Subcutaneous abdominal adipose tissue (tissue), 5 donors: ENCODE data around the gene DHRS7B.

ENCODE experiments used
- H3K27ac ChIP-seq: one replicate; pipeline ENCODE4 v1.7.0; 2013; ENCODE audit warnings: low read depth, mild to moderate bottlenecking, inconsistent platforms, low read length, moderate library complexity
- H3K27me3 ChIP-seq, 5 donors: one replicate each; pipeline ENCODE4 v1.7.0; 2013; ENCODE audit warnings: low read length in 5 of 5, inconsistent platforms in 1 of 5; ENCODE audit not compliant: control insufficient read depth in 5 of 5, insufficient read depth in 4 of 5
- H3K36me3 ChIP-seq, 5 donors: one replicate each; pipeline ENCODE4 v1.7.0; 2013; ENCODE audit warnings: low read length in 5 of 5; ENCODE audit not compliant: control insufficient read depth in 5 of 5, insufficient read depth in 5 of 5
- H3K4me1 ChIP-seq, 5 donors: one replicate each; pipeline ENCODE4 v1.7.0; 2013; ENCODE audit warnings: low read length in 5 of 5, mild to moderate bottlenecking in 3 of 5, moderate library complexity in 1 of 5; ENCODE audit not compliant: control insufficient read depth in 5 of 5, insufficient read depth in 5 of 5
- H3K4me3 ChIP-seq, 5 donors: one replicate each; pipeline ENCODE4 v1.7.0; 2013; ENCODE audit warnings: low read length in 5 of 5, low read depth in 1 of 5
- H3K9ac ChIP-seq, 5 donors: one replicate each; pipeline ENCODE4 v1.7.0; 2013; ENCODE audit warnings: low read length in 5 of 5, mild to moderate bottlenecking in 4 of 5, moderate library complexity in 3 of 5
- H3K9me3 ChIP-seq, 5 donors: one replicate each; pipeline ENCODE4 v1.7.0; 2013; ENCODE audit warnings: low read length in 5 of 5; ENCODE audit not compliant: control insufficient read depth in 5 of 5
- donor health status: healthy.
- donor health status: healthy.
- donor health status: healthy.
- donor health status: healthy.
- donor health status: healthy.

DHRS7B gene

DNA sequence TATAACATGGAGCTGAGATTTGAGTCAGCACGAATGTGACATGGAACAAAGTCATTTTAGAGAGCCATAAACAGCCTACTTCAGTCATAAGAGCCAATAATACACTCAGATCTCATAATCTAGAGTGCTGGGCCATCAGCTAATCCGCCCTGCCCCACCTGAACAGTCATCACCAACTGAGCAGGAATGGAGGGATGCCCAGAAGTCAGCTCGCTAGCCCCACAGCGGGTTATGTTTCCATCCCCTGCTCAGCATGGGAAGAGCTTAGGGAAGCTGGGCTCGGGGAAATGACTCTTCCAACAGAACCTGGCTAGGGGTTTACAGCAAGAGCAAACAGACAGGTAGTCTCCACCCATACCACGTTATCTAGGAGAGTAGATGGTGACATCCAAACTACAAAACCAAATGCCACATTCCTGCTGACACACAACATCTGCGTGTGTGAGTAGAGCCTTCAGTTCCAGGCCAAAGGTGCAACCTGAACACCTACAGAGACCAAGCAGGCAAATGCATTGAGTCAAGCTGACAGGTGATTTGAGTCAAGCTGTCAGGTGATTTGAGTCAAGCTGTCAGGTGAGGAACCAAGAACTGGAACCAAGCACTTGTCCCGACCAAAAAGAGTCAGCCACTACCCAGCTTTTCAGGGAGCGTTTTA is 85.2 kb downstream of the DHRS7B start:
- Histone ChIP-seq H3K27ac (peak overlapping the region; percentile 94), H3K9me3 (no peaks in the 10 kb centered on the region), H3K27me3 (no peaks in the 10 kb centered on the region), H3K9ac (peak overlapping the region in 4 of 5 donors; percentile 15 to 95 (median 54)), H3K4me3 (peak overlapping the region in 4 of 5 donors; percentile 31 to 96 (median 40)), H3K36me3 (peaks cover 0 to 25% (median 13%) of the 10 kb centered on the region in 5 donors), H3K4me1 (peaks cover 21 to 73% (median 65%) of the 10 kb centered on the region in 5 donors)

DNA sequence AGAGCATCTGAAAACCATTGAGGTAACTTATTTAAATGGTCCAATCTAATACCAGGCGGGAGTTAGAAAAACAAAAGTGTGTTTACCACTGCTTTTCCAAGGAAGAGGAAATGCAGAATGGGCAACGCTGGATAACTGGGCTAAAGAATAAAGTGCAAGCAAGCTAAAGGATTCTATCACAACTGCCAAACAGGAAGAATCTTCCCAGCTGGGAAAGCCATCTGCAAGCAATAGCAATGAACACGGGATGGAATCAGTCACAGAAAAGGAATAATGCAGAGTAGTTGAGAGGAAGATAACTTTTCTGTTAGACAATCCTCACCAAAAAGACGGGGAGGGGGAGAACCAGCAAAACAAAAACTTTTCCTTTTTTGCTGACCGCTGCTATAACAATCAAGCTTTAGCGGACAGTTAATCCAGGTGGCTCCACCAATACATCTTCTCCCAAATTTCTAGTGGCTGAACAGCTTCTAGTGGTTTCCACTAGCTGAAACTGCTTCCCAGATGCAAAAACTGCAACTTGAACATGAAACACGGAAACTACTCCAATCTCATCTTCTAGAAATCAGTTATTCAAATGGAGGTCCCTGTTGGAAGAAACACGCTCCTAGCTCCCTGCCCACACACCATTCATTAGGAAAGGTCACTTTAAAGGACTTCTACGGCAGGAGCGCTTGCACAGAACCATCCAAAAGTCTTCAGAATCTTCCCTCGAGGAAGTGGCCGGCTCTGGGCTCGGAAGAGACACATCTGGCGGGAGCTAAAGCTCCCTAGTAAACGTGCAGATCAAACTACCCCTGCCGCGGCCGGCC is 86.3 kb downstream of the DHRS7B start:
- Histone ChIP-seq H3K36me3 (peaks cover 0 to 25% (median 13%) of the 10 kb centered on the region in 5 donors), H3K9me3 (no peaks in the 10 kb centered on the region), H3K4me1 (peaks cover 21 to 70% (median 65%) of the 10 kb centered on the region in 5 donors), H3K27ac (peak overlapping the region; percentile 94), H3K9ac (peak overlapping the region; percentile 53 to 97 (median 93)), H3K4me3 (peak overlapping the region; percentile 87 to 96 (median 89)), H3K27me3 (no peaks in the 10 kb centered on the region)

DNA sequence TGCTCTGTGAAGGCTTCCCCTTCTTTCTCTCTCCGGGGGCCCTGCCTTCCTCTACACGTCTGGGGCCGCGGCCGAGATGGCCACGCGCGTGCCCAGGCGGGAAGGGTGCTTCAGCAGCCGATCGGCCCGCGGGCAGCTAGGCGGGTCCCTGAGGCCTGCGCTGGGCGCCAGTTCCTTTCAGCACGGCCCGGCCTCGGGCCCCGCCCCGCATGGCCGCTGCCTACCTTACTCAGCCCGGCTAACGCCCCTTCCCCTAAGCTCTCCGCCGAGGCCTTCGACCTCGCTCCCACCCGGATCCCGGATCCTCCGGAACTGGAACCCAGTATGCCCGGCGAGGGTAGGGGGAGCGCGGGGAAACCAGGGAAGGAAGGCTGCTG is 86.9 kb downstream of the DHRS7B start:
- H3K9me3 ChIP-seq = no peaks in the 10 kb centered on the region
- peaks cover 20 to 70% (median 64%) of the 10 kb centered on the region in 5 donors for H3K4me1 ChIP-seq
- peaks cover 0 to 20% (median 10%) of the 10 kb centered on the region in 5 donors for H3K36me3 ChIP-seq
- H3K4me3 ChIP-seq = peak overlapping the region; percentile 87 to 96 (median 89)
- peak overlapping the region; percentile 53 to 97 (median 93) for H3K9ac ChIP-seq
- no peaks in the 10 kb centered on the region for H3K27me3 ChIP-seq
- H3K27ac ChIP-seq = peak overlapping the region; percentile 94

DNA sequence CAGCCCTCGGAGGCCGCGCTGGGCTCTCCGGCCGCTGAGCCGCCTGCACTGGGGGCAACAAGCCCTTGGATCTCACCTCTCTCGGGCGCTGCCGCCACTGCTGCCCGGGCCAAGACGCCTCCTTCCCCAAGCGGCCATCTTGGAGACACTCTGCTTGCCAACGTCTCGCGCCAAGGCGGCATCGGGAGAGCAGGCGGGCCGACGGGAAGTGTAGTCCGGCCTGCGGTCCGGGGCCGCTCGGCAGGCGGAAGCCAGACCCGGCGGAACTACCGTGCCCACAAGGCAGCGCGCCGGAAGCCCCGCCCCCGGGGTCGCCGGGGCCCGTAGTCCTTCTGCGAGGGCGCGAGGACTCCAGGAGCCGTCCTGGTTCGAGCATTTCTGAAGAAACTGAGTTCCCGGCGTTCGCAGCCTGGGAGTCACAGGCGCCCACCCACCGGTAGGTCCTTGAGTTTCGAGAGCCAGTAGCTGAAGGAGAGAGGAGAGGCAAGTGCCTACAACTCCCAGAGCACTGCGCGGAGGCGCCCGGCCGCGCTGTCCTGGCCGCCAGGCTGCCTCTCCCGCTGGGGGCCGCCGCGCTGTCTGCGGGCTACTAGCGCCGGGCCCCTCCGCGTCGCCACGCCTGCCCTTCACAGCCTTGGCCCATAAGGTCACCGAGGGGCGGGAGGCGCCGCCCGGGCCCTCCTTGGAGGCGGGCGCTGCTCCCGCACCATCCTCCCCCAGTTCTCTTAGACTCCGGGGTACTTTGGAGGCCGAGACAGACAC is 87.4 kb downstream of the DHRS7B start, which contains the start of gene TMEM11:
Gene TMEM11, minus strand, starts transcription at position 147 of the 762 bp plus-strand sequence. Its CDS starts 9 bp downstream, at position 138.
- Histone ChIP-seq H3K36me3 (peaks cover 0 to 16% (median 10%) of the 10 kb centered on the region in 5 donors), H3K9me3 (no peaks in the 10 kb centered on the region), H3K27ac (peak within 1 kb of the TSS; percentile 94), H3K9ac (peak within 1 kb of the TSS; percentile 93 to 97 (median 95)), H3K27me3 (no peaks in the 10 kb centered on the region), H3K4me1 (peaks cover 20 to 69% (median 63%) of the 10 kb centered on the region in 5 donors), H3K4me3 (peak within 1 kb of the TSS; percentile 87 to 96 (median 89))

DNA sequence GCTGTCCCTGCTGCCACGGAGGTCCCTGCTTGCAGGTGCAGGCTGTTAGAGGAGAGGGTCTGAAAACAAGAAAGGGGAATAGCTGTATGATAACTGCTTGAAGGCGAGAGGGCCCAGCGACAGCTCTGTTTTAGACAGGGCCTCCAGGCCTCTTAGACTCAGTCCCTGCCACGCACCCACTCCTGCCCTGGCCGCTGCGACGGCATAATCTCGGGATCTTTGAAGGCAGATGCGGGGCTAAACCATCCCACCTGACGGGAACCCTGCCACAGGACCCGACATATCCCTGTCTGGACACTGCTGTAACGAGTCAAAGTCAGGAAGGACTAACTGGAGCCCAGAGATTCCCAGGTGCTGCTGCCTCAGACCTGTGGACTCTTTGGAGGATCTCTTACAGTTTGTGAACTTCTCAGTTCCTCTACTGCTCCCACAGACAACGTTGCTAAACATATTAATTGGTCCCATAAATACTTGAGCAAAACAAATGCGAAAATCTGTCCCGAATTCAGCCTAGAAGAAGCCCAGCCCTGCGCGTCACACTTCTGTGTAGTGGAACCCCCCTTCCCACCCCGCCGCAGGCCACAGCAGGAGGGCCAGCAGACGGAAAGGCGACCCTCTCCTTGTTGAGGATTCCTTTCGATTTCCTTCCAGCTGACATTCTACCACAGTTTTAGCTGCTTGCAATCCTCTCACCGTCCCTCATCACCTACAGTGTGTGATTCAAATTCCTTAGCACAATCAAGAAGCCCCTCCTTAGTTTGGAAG is 88.2 kb downstream of the DHRS7B start:
- no peaks in the 10 kb centered on the region for H3K9me3 ChIP-seq
- peaks cover 20 to 61% (median 59%) of the 10 kb centered on the region in 5 donors for H3K4me1 ChIP-seq
- H3K27me3 ChIP-seq = no peaks in the 10 kb centered on the region
- peak overlapping the region; percentile 71 to 96 (median 89) for H3K4me3 ChIP-seq
- peak overlapping the region; percentile 93 to 97 (median 95) for H3K9ac ChIP-seq
- H3K27ac ChIP-seq = peak overlapping the region; percentile 94
- H3K36me3 ChIP-seq = peaks cover 0 to 10% (median 8%) of the 10 kb centered on the region in 5 donors

DNA sequence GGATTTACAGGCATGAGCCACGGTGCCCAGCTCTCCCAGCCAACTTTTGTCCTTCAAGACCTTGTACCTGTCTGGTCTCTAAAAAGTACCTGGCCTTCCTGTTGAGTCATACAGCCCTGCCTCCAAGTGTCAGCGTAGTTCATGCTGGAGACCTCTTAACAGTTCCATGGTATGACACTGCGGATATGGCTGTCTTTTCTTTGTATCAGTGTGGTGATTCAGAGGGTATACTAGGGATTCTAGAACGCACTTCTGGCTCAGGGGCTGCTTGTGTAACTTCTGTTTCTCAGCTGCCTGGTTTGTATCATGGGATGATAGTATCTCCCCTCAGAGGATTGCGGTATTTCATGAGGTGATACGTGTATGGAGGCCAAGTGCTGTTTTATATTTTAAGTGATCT is 89.2 kb downstream of the DHRS7B start:
- no peaks in the 10 kb centered on the region for H3K9me3 ChIP-seq
- peaks cover 16 to 52% (median 50%) of the 10 kb centered on the region in 5 donors for H3K4me1 ChIP-seq
- H3K36me3 ChIP-seq = peaks cover 0 to 3% (median under 1%) of the 10 kb centered on the region in 5 donors
- H3K27ac ChIP-seq = no peak overlapping the region
- no peaks in the 10 kb centered on the region for H3K27me3 ChIP-seq
- no peak overlapping the region for H3K4me3 ChIP-seq
- H3K9ac ChIP-seq = no peak overlapping the region

DNA sequence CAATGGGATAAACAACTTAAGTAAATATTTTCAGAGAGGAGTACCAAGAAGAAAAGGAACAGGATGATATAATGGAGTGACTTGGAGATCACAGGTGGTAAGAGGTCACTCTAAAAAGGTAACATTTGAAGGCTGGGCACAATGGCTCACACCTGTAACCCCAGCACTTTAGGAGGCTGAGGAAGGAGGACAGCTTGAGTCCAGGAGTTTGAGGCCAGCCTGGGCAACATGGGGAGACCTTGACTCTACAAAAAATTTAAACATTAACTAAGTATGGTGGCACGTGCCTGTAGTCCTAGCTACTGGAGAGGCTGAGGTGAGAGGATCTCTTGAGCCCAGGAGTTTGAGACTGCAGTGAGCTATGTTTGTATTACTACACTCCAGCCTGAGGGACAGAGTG is 90.6 kb downstream of the DHRS7B start:
- H3K36me3 ChIP-seq = peaks cover 0 to 6% (median 0%) of the 10 kb centered on the region in 5 donors
- no peak overlapping the region for H3K9ac ChIP-seq
- H3K4me3 ChIP-seq = no peak overlapping the region
- H3K4me1 ChIP-seq = peaks cover 13 to 37% (median 36%) of the 10 kb centered on the region in 5 donors
- no peaks in the 10 kb centered on the region for H3K27me3 ChIP-seq
- no peak overlapping the region for H3K27ac ChIP-seq
- no peaks in the 10 kb centered on the region for H3K9me3 ChIP-seq

DNA sequence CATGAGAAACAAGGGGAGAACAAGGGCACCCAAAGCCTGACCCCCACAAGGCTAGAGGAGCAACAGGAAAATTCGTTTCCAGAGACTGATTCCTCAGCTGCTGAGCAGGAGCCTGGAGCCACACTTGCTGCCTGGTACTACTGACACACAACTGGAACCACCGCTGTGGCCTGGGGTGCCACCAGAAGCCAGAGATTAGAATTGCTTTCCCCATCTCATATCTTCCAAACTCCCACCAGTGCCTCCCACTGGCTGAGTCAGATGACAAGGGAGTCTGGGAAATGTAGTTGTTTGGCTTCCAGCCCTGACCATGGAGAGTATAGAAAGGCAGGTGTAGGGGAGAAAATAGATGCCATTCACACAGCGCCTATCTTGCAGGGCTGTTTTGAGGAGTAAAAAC is 91.3 kb downstream of the DHRS7B start:
- no peaks in the 10 kb centered on the region for H3K9me3 ChIP-seq
- peaks cover 0 to 6% (median 0%) of the 10 kb centered on the region in 5 donors for H3K36me3 ChIP-seq
- peaks cover 6 to 30% (median 28%) of the 10 kb centered on the region in 5 donors for H3K4me1 ChIP-seq
- H3K4me3 ChIP-seq = no peak overlapping the region
- H3K9ac ChIP-seq = no peak overlapping the region
- no peak overlapping the region for H3K27ac ChIP-seq
- H3K27me3 ChIP-seq = no peaks in the 10 kb centered on the region

DNA sequence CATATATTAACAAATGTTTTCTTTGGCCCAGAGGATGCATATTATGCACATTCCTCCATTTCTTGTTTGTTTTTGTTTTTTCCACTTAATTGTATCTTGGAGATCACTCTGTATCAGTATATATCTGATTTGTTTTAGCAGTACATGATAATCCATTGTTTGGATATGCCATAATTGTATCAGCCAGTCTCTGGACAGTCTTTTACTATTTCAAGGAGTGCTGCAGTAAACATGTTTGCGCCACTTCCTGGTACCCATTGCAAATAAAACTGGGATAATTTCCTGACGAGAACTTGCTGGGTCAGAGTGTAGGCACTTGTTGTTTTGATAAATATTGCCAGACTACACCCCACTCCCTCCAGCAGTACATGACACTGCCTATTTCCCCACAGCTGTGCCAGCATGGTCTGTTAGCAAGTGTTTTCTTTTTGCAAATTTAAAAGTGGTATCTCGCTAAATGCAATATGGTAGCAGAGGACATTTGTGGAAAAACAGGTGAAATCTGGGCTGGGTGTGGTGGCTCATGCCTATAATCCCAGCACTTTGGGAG is 92.1 kb downstream of the DHRS7B start:
- H3K9ac ChIP-seq = no peak overlapping the region
- no peak overlapping the region for H3K4me3 ChIP-seq
- peaks cover 5 to 25% (median 23%) of the 10 kb centered on the region in 5 donors for H3K4me1 ChIP-seq
- no peaks in the 10 kb centered on the region for H3K9me3 ChIP-seq
- no peak overlapping the region for H3K27ac ChIP-seq
- H3K27me3 ChIP-seq = no peaks in the 10 kb centered on the region
- H3K36me3 ChIP-seq = peaks cover 0 to 6% (median 0%) of the 10 kb centered on the region in 5 donors
